ENCODE measurements around the gene CDC14B. TPM values are rescaled to one million over a fixed set of nuclear protein-coding genes. Genes with fewer than 3 reads are reported as not detected.

CDC14B gene
- total RNA-seq (2022; extraction: Qiagen RNA extraction; ENCODE audit: low read depth), result 9.2 to 12.3 TPM (median 9.7 TPM) in 5 replicates

DNA sequence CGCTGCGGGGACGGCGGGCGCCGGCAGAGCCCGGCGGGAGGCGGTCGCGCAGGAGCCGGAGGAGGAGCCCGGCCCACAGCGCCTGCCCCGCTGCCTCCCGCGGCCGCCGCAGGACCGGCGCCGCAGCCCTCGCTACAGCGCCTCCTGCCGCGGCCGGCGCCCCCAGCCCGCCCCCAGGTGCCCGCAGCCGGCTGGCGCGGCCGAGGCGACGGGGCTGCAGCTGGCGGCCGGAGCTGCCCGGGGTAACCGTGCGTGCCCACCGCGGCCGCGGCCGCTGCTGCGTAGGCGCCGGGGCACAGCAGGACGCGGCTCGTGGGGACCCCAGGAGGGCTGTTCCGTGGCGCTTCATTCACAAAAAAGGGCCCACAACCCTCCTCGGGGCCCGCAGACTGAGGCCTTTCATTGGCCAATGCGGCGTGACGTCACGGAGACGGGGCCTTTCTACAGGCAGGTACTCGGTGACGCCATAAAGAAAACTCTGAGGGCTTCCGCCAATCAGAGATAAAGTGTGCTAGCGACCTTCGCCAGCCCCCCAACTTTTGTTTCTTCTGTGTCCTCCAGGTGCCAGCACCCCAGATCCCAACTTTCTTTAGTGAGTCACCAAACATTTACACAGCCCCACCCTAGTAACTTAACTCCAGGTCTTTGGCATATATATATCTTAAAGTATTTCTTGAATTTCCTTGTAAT, at the start of gene CDC14B:
CDC14B (minus strand) TSS at position 353 of the 690 bp plus-strand sequence. CDS start 465 bp downstream, outside the sequence.

DNA sequence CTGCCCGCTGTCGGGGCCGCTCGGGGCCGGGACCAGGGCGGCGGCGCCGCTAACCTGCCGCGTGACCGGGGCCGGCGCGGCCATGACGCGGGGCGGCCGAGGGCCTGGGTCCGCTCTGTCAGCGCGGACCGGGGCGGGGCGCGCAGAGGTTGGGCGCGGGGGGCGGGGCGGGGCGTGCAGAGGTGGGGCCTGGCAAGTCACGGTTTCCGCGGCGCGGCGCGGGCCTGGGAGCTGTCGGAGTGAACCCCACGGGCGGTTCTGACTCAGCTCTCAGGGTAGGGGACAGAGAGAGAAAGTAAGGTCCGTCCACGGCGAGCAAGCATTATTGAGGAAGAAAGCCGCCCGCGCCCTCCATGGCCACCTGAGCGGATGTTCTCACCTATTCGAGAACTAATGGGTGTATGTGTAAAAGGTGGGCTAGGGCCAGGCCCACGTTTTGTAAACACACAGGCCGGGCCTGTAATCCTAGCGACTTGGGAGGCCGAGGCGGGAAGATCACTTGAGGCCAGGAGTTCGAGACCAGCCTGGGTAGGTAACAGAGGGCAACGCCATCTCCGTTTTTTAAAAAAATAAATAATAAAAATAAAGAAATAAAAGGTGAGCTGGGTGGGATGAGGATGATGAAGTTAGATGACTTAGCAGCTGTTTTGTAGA, 35.7 kb upstream of the CDC14B start, which contains the start of gene PRXL2C:
PRXL2C (minus strand) TSS at position 120 of the 654 bp plus-strand sequence; CDS start at position 84, 36 bp downstream.

Other genes starting within 250 kb of the CDC14B start
- 15.3 to 20.5 TPM (median 19.4 TPM) in 5 replicates for gene SLC35D2, start 236.1 kb downstream of the CDC14B start, total RNA-seq (2022; extraction: Qiagen RNA extraction; ENCODE audit: low read depth)
- gene ZNF367, start 201.5 kb downstream of the CDC14B start, total RNA-seq (2022; extraction: Qiagen RNA extraction; ENCODE audit: low read depth), result 5.1 to 6.3 TPM (median 5.8 TPM) in 5 replicates
- 13.7 to 17.9 TPM (median 16.2 TPM) in 5 replicates for gene HABP4, start 169.7 kb downstream of the CDC14B start, total RNA-seq (2022; extraction: Qiagen RNA extraction; ENCODE audit: low read depth)
- 10.7 to 15.1 TPM (median 13.5 TPM) in 5 replicates for gene PRXL2C, start 35.5 kb upstream of the CDC14B start, total RNA-seq (2022; extraction: Qiagen RNA extraction; ENCODE audit: low read depth)
- 3.8 to 7.0 TPM (median 5.6 TPM) in 5 replicates for gene ZNF510, start 158.2 kb upstream of the CDC14B start, total RNA-seq (2022; extraction: Qiagen RNA extraction; ENCODE audit: low read depth)
- gene ZNF782, start 234.7 kb upstream of the CDC14B start, total RNA-seq (2022; extraction: Qiagen RNA extraction; ENCODE audit: low read depth), result 1.2 to 2.1 TPM (median 1.5 TPM) in 5 replicates